ENCODE data around the gene NAV2.

NAV2 gene

GRCh38 chr11:19827399-19828135 is 114.9 kb downstream of the NAV2 start:
- DNase-seq (ENCODE audit: low read depth in 4 of 4, low spot score in 1 of 4) = no peak

- no peak for DNase-seq (ENCODE audit: low read depth in 4 of 4, low spot score in 1 of 4)
Observed at GRCh38 chr11:19828382-19829108, 115.9 kb downstream of the NAV2 start.

- DNase-seq (ENCODE audit: low read depth in 4 of 4, low spot score in 1 of 4) = no peak
Observed at GRCh38 chr11:19829109-19829837, 116.6 kb downstream of the NAV2 start.

- no peak for DNase-seq (ENCODE audit: low read depth in 4 of 4, low spot score in 1 of 4)
Observed at GRCh38 chr11:19832086-19832750, 119.6 kb downstream of the NAV2 start.

- DNase-seq (ENCODE audit: low read depth in 4 of 4, low spot score in 1 of 4) = no peak
Observed at GRCh38 chr11:19832901-19833300, 120.3 kb downstream of the NAV2 start.

- no peak for DNase-seq (ENCODE audit: low read depth in 4 of 4, low spot score in 1 of 4)
Observed at GRCh38 chr11:19834771-19835170, 122.1 kb downstream of the NAV2 start.

GRCh38 chr11:19836666-19837065 is 124.0 kb downstream of the NAV2 start:
- no peak for DNase-seq (ENCODE audit: low read depth in 4 of 4, low spot score in 1 of 4)

- no peak for DNase-seq (ENCODE audit: low read depth in 4 of 4, low spot score in 1 of 4)
Observed at GRCh38 chr11:19838994-19839768, 126.5 kb downstream of the NAV2 start.

- no peak for DNase-seq (ENCODE audit: low read depth in 4 of 4, low spot score in 1 of 4)
Observed at GRCh38 chr11:19840961-19841360, 128.3 kb downstream of the NAV2 start.

- DNase-seq (ENCODE audit: low read depth in 4 of 4, low spot score in 1 of 4) = no peak
Observed at GRCh38 chr11:19842505-19842904, 129.9 kb downstream of the NAV2 start.

- DNase-seq (ENCODE audit: low read depth in 4 of 4, low spot score in 1 of 4) = no peak
Observed at GRCh38 chr11:19843079-19843478, 130.4 kb downstream of the NAV2 start.

GRCh38 chr11:19844012-19844411 is 131.4 kb downstream of the NAV2 start:
- DNase-seq (ENCODE audit: low read depth in 4 of 4, low spot score in 1 of 4) = no peak

GRCh38 chr11:19844806-19845205 is 132.2 kb downstream of the NAV2 start:
- no peak for DNase-seq (ENCODE audit: low read depth in 4 of 4, low spot score in 1 of 4)

- no peak for DNase-seq (ENCODE audit: low read depth in 4 of 4, low spot score in 1 of 4)
Observed at GRCh38 chr11:19845626-19846025, 133.0 kb downstream of the NAV2 start.

GRCh38 chr11:19846654-19847305 is 134.1 kb downstream of the NAV2 start:
- no peak for DNase-seq (ENCODE audit: low read depth in 4 of 4, low spot score in 1 of 4)

- no peak for DNase-seq (ENCODE audit: low read depth in 4 of 4, low spot score in 1 of 4)
Observed at GRCh38 chr11:19848219-19848618, 135.6 kb downstream of the NAV2 start.

- no peak for DNase-seq (ENCODE audit: low read depth in 4 of 4, low spot score in 1 of 4)
Observed at GRCh38 chr11:19849107-19849789, 136.6 kb downstream of the NAV2 start.

- no peak for DNase-seq (ENCODE audit: low read depth in 4 of 4, low spot score in 1 of 4)
Observed at GRCh38 chr11:19849947-19850593, 137.4 kb downstream of the NAV2 start.

GRCh38 chr11:19852288-19852687 is 139.7 kb downstream of the NAV2 start:
- no peak for DNase-seq (ENCODE audit: low read depth in 4 of 4, low spot score in 1 of 4)

Data from stimulated activated CD4-positive, alpha-beta T cell treated with anti-CD3 and anti-CD28 coated beads, Interleukin-1b, Interleukin-23, amount 100 ng/mL, for 24 hours (primary cell).